ENCODE results near the gene CYP11A1.

Gene CYP11A1

GRCh38 chr15:74409225-74409624 lies 41.8 kb upstream of the CYP11A1 start:
- Histone ChIP-seq H3K27me3 (ENCODE audit: control insufficient read depth in 2 of 2, insufficient read depth in 2 of 2, low read length in 2 of 2) (no peaks in the 10 kb centered on the region), H3K27ac (ENCODE audit: low read depth in 2 of 2, low read length in 2 of 2) (no peak overlapping the region), H3K36me3 (ENCODE audit: control insufficient read depth in 2 of 2, insufficient read depth in 2 of 2, low read length in 2 of 2) (no peaks in the 10 kb centered on the region), H3K9ac (ENCODE audit: low read depth in 1 of 2, low read length in 2 of 2) (no peak overlapping the region), H3K4me1 (ENCODE audit: control insufficient read depth in 2 of 2, insufficient read depth in 2 of 2, low read length in 2 of 2) (no peaks in the 10 kb centered on the region), H3K4me3 (ENCODE audit: low read length in 2 of 2) (no peak overlapping the region), H3K9me3 (ENCODE audit: control insufficient read depth in 2 of 2, low read length in 2 of 2) (no peaks in the 10 kb centered on the region)

- Histone ChIP-seq H3K9ac (ENCODE audit: low read depth in 1 of 2, low read length in 2 of 2) (no peak overlapping the region), H3K36me3 (ENCODE audit: control insufficient read depth in 2 of 2, insufficient read depth in 2 of 2, low read length in 2 of 2) (no peaks in the 10 kb centered on the region), H3K27ac (ENCODE audit: low read depth in 2 of 2, low read length in 2 of 2) (no peak overlapping the region), H3K27me3 (ENCODE audit: control insufficient read depth in 2 of 2, insufficient read depth in 2 of 2, low read length in 2 of 2) (no peaks in the 10 kb centered on the region), H3K9me3 (ENCODE audit: control insufficient read depth in 2 of 2, low read length in 2 of 2) (no peaks in the 10 kb centered on the region), H3K4me3 (ENCODE audit: low read length in 2 of 2) (no peak overlapping the region), H3K4me1 (ENCODE audit: control insufficient read depth in 2 of 2, insufficient read depth in 2 of 2, low read length in 2 of 2) (no peaks in the 10 kb centered on the region)
These were observed 41.4 kb upstream of the CYP11A1 start for GRCh38 chr15:74408815-74409214.

GRCh38 chr15:74408385-74408784 lies 40.9 kb upstream of the CYP11A1 start:
- Histone ChIP-seq H3K9ac (ENCODE audit: low read depth in 1 of 2, low read length in 2 of 2) (no peak overlapping the region), H3K9me3 (ENCODE audit: control insufficient read depth in 2 of 2, low read length in 2 of 2) (no peaks in the 10 kb centered on the region), H3K36me3 (ENCODE audit: control insufficient read depth in 2 of 2, insufficient read depth in 2 of 2, low read length in 2 of 2) (no peaks in the 10 kb centered on the region), H3K27ac (ENCODE audit: low read depth in 2 of 2, low read length in 2 of 2) (no peak overlapping the region), H3K27me3 (ENCODE audit: control insufficient read depth in 2 of 2, insufficient read depth in 2 of 2, low read length in 2 of 2) (no peaks in the 10 kb centered on the region), H3K4me3 (ENCODE audit: low read length in 2 of 2) (no peak overlapping the region), H3K4me1 (ENCODE audit: control insufficient read depth in 2 of 2, insufficient read depth in 2 of 2, low read length in 2 of 2) (peaks cover 3% of the 10 kb centered on the region in 2 donors)

- Histone ChIP-seq H3K4me3 (ENCODE audit: low read length in 2 of 2) (no peak overlapping the region), H3K27me3 (ENCODE audit: control insufficient read depth in 2 of 2, insufficient read depth in 2 of 2, low read length in 2 of 2) (no peaks in the 10 kb centered on the region), H3K4me1 (ENCODE audit: control insufficient read depth in 2 of 2, insufficient read depth in 2 of 2, low read length in 2 of 2) (peaks cover 5 to 13% of the 10 kb centered on the region in 2 donors), H3K9me3 (ENCODE audit: control insufficient read depth in 2 of 2, low read length in 2 of 2) (no peaks in the 10 kb centered on the region), H3K27ac (ENCODE audit: low read depth in 2 of 2, low read length in 2 of 2) (no peak overlapping the region), H3K9ac (ENCODE audit: low read depth in 1 of 2, low read length in 2 of 2) (no peak overlapping the region), H3K36me3 (ENCODE audit: control insufficient read depth in 2 of 2, insufficient read depth in 2 of 2, low read length in 2 of 2) (no peaks in the 10 kb centered on the region)
These were observed 39.7 kb upstream of the CYP11A1 start for GRCh38 chr15:74406992-74407705.

- peaks cover 5 to 14% of the 10 kb centered on the region in 2 donors for H3K4me1 ChIP-seq (ENCODE audit: control insufficient read depth in 2 of 2, insufficient read depth in 2 of 2, low read length in 2 of 2)
- no peak overlapping the region for H3K9ac ChIP-seq (ENCODE audit: low read depth in 1 of 2, low read length in 2 of 2)
- H3K9me3 ChIP-seq (ENCODE audit: control insufficient read depth in 2 of 2, low read length in 2 of 2): no peaks in the 10 kb centered on the region
- no peak overlapping the region for H3K27ac ChIP-seq (ENCODE audit: low read depth in 2 of 2, low read length in 2 of 2)
- no peaks in the 10 kb centered on the region for H3K36me3 ChIP-seq (ENCODE audit: control insufficient read depth in 2 of 2, insufficient read depth in 2 of 2, low read length in 2 of 2)
- H3K4me3 ChIP-seq (ENCODE audit: low read length in 2 of 2): no peak overlapping the region
- no peaks in the 10 kb centered on the region for H3K27me3 ChIP-seq (ENCODE audit: control insufficient read depth in 2 of 2, insufficient read depth in 2 of 2, low read length in 2 of 2)
These were observed 39.1 kb upstream of the CYP11A1 start for GRCh38 chr15:74406517-74406916.

GRCh38 chr15:74405823-74406222 lies 38.4 kb upstream of the CYP11A1 start:
- no peak overlapping the region for H3K27ac ChIP-seq (ENCODE audit: low read depth in 2 of 2, low read length in 2 of 2)
- no peaks in the 10 kb centered on the region for H3K36me3 ChIP-seq (ENCODE audit: control insufficient read depth in 2 of 2, insufficient read depth in 2 of 2, low read length in 2 of 2)
- H3K4me3 ChIP-seq (ENCODE audit: low read length in 2 of 2): no peak overlapping the region
- no peaks in the 10 kb centered on the region for H3K9me3 ChIP-seq (ENCODE audit: control insufficient read depth in 2 of 2, low read length in 2 of 2)
- H3K27me3 ChIP-seq (ENCODE audit: control insufficient read depth in 2 of 2, insufficient read depth in 2 of 2, low read length in 2 of 2): no peaks in the 10 kb centered on the region
- H3K4me1 ChIP-seq (ENCODE audit: control insufficient read depth in 2 of 2, insufficient read depth in 2 of 2, low read length in 2 of 2): peaks cover 5 to 20% of the 10 kb centered on the region in 2 donors
- no peak overlapping the region for H3K9ac ChIP-seq (ENCODE audit: low read depth in 1 of 2, low read length in 2 of 2)

- H3K4me3 ChIP-seq (ENCODE audit: low read length in 2 of 2): no peak overlapping the region
These were observed 36.6 kb upstream of the CYP11A1 start for GRCh38 chr15:74403991-74404563.

GRCh38 chr15:74403588-74403919 lies 36.1 kb upstream of the CYP11A1 start:
- peak overlapping the region in 1 of 2 donors; percentile 6 for H3K9ac ChIP-seq (ENCODE audit: low read depth in 1 of 2, low read length in 2 of 2)

More at GRCh38 chr15:74403991-74404563, 36.6 kb upstream of the CYP11A1 start:
- Histone ChIP-seq H3K27ac (ENCODE audit: low read depth in 2 of 2, low read length in 2 of 2) (peak overlapping the region in 1 of 2 donors; percentile 71), H3K36me3 (ENCODE audit: control insufficient read depth in 2 of 2, insufficient read depth in 2 of 2, low read length in 2 of 2) (no peaks in the 10 kb centered on the region), H3K9me3 (ENCODE audit: control insufficient read depth in 2 of 2, low read length in 2 of 2) (no peaks in the 10 kb centered on the region), H3K27me3 (ENCODE audit: control insufficient read depth in 2 of 2, insufficient read depth in 2 of 2, low read length in 2 of 2) (no peaks in the 10 kb centered on the region), H3K4me1 (ENCODE audit: control insufficient read depth in 2 of 2, insufficient read depth in 2 of 2, low read length in 2 of 2) (peaks cover 5 to 20% of the 10 kb centered on the region in 2 donors), H3K9ac (ENCODE audit: low read depth in 1 of 2, low read length in 2 of 2) (no peak overlapping the region)

GRCh38 chr15:74402873-74403587 lies 35.6 kb upstream of the CYP11A1 start:
- H3K9ac ChIP-seq (ENCODE audit: low read depth in 1 of 2, low read length in 2 of 2): no peak overlapping the region
- peak overlapping the region in 1 of 2 donors; percentile 71 for H3K27ac ChIP-seq (ENCODE audit: low read depth in 2 of 2, low read length in 2 of 2)

More at GRCh38 chr15:74403588-74403919, 36.1 kb upstream of the CYP11A1 start:
- no peaks in the 10 kb centered on the region for H3K36me3 ChIP-seq (ENCODE audit: control insufficient read depth in 2 of 2, insufficient read depth in 2 of 2, low read length in 2 of 2)
- H3K4me1 ChIP-seq (ENCODE audit: control insufficient read depth in 2 of 2, insufficient read depth in 2 of 2, low read length in 2 of 2): peaks cover 5 to 20% of the 10 kb centered on the region in 2 donors
- no peaks in the 10 kb centered on the region for H3K9me3 ChIP-seq (ENCODE audit: control insufficient read depth in 2 of 2, low read length in 2 of 2)
- no peaks in the 10 kb centered on the region for H3K27me3 ChIP-seq (ENCODE audit: control insufficient read depth in 2 of 2, insufficient read depth in 2 of 2, low read length in 2 of 2)
- peak overlapping the region in 1 of 2 donors; percentile 71 for H3K27ac ChIP-seq (ENCODE audit: low read depth in 2 of 2, low read length in 2 of 2)
- H3K4me3 ChIP-seq (ENCODE audit: low read length in 2 of 2): peak overlapping the region in 1 of 2 donors; percentile 37

GRCh38 chr15:74402337-74402841 lies 34.9 kb upstream of the CYP11A1 start:
- no peaks in the 10 kb centered on the region for H3K36me3 ChIP-seq (ENCODE audit: control insufficient read depth in 2 of 2, insufficient read depth in 2 of 2, low read length in 2 of 2)
- H3K9ac ChIP-seq (ENCODE audit: low read depth in 1 of 2, low read length in 2 of 2): no peak overlapping the region
- H3K4me3 ChIP-seq (ENCODE audit: low read length in 2 of 2): no peak overlapping the region
- peaks cover 5 to 20% of the 10 kb centered on the region in 2 donors for H3K4me1 ChIP-seq (ENCODE audit: control insufficient read depth in 2 of 2, insufficient read depth in 2 of 2, low read length in 2 of 2)
- peak overlapping the region in 1 of 2 donors; percentile 52 for H3K27ac ChIP-seq (ENCODE audit: low read depth in 2 of 2, low read length in 2 of 2)
- H3K27me3 ChIP-seq (ENCODE audit: control insufficient read depth in 2 of 2, insufficient read depth in 2 of 2, low read length in 2 of 2): no peaks in the 10 kb centered on the region
- no peaks in the 10 kb centered on the region for H3K9me3 ChIP-seq (ENCODE audit: control insufficient read depth in 2 of 2, low read length in 2 of 2)

More at GRCh38 chr15:74402873-74403587, 35.6 kb upstream of the CYP11A1 start:
- Histone ChIP-seq H3K4me1 (ENCODE audit: control insufficient read depth in 2 of 2, insufficient read depth in 2 of 2, low read length in 2 of 2) (peaks cover 5 to 20% of the 10 kb centered on the region in 2 donors), H3K36me3 (ENCODE audit: control insufficient read depth in 2 of 2, insufficient read depth in 2 of 2, low read length in 2 of 2) (no peaks in the 10 kb centered on the region), H3K4me3 (ENCODE audit: low read length in 2 of 2) (peak overlapping the region in 1 of 2 donors; percentile 37), H3K9me3 (ENCODE audit: control insufficient read depth in 2 of 2, low read length in 2 of 2) (no peaks in the 10 kb centered on the region), H3K27me3 (ENCODE audit: control insufficient read depth in 2 of 2, insufficient read depth in 2 of 2, low read length in 2 of 2) (no peaks in the 10 kb centered on the region)
